ENCODE results near the gene EIF2B2. TPM values are rescaled to one million over a fixed set of nuclear protein-coding genes. Genes with fewer than 3 reads are reported as not detected.

The EIF2B2 gene
- total RNA-seq, result 10 to 100 TPM; 37.0 to 45.6 (median 37.9) TPM

GRCh38 chr14:75002392-75003249 is at the start of gene EIF2B2:
Gene EIF2B2, plus strand, starts transcription at chr14:75002921. Its CDS starts 70 bp downstream, at chr14:75002991.
- no peak for TF ChIP-seq POLR2A (IDR thresholded peaks at IDR 0.05)
- TF ChIP-seq CTCF (IDR thresholded peaks at IDR 0.05), result peak in 1 of 3 donors; percentile 36
- H3K4me3 ChIP-seq (ENCODE audit: low read depth, poor library complexity, severe bottlenecking), result peak within 1 kb of the TSS; percentile 81
- intact Hi-C loops (cut with DNase I; ENCODE audit: low total_unique reads), result no loop called here
- peak; percentile 98 to 100 for DNase-seq (ENCODE audit: low spot score in 2 of 2)
- WGBS, 2 donors, result 0 to 1% methylated on average over 45 to 46 of the region's 66 CpGs

GRCh38 chr14:74953686-74954085 is 49.0 kb upstream of the EIF2B2 start:
- TF ChIP-seq CTCF (IDR thresholded peaks at IDR 0.05) (no peak), POLR2A (IDR thresholded peaks at IDR 0.05) (no peak)
- 86 to 93% methylated on average over 5 of the region's 5 CpGs for WGBS, 2 donors
- H3K4me3 ChIP-seq (ENCODE audit: low read depth, poor library complexity, severe bottlenecking), result no peak overlapping the region
- DNase-seq (ENCODE audit: low spot score in 2 of 2), result no peak
- intact Hi-C loops (cut with DNase I; ENCODE audit: low total_unique reads), result loop anchor here (5.0 kb wide), 1 partner anchor 129 kb away; no protein-coding TSS in a partner anchor

GRCh38 chr14:74954232-74954946 is 48.3 kb upstream of the EIF2B2 start:
- no peak overlapping the region for H3K4me3 ChIP-seq (ENCODE audit: low read depth, poor library complexity, severe bottlenecking)
- TF ChIP-seq CTCF (IDR thresholded peaks at IDR 0.05) (no peak), POLR2A (IDR thresholded peaks at IDR 0.05) (no peak)
- DNase-seq (ENCODE audit: low spot score in 2 of 2), result no peak
- WGBS, 2 donors, result 36 to 42% methylated on average over 8 to 18 of the region's 18 CpGs
- intact Hi-C loops (cut with DNase I; ENCODE audit: low total_unique reads), result loop anchor here (5.0 kb wide), 1 partner anchor 128 kb away; no protein-coding TSS in a partner anchor

GRCh38 chr14:74954947-74955228 is 47.8 kb upstream of the EIF2B2 start:
- no peak for DNase-seq (ENCODE audit: low spot score in 2 of 2)
- WGBS, 2 donors, result 0 to 4% methylated on average over 3 of the region's 3 CpGs
- intact Hi-C loops (cut with DNase I; ENCODE audit: low total_unique reads), result loop anchor here (5.0 kb wide), 1 partner anchor 127 kb away; no protein-coding TSS in a partner anchor
- peak overlapping the region; percentile 51 for H3K4me3 ChIP-seq (ENCODE audit: low read depth, poor library complexity, severe bottlenecking)
- no peak for TF ChIP-seq POLR2A (IDR thresholded peaks at IDR 0.05)
- no peak for TF ChIP-seq CTCF (IDR thresholded peaks at IDR 0.05)

GRCh38 chr14:74955229-74956026 is 47.3 kb upstream of the EIF2B2 start, which contains the start of gene PGF:
Gene PGF, minus strand, starts transcription at chr14:74955597. Its CDS starts 355 bp downstream, at chr14:74955242.
- no peak for DNase-seq (ENCODE audit: low spot score in 2 of 2)
- peak within 1 kb of the TSS; percentile 51 for H3K4me3 ChIP-seq (ENCODE audit: low read depth, poor library complexity, severe bottlenecking)
- WGBS, 2 donors, result 2 to 3% methylated on average over 39 to 64 of the region's 73 CpGs
- intact Hi-C loops (cut with DNase I; ENCODE audit: low total_unique reads), result no loop called here
- TF ChIP-seq POLR2A (IDR thresholded peaks at IDR 0.05) (no peak), CTCF (IDR thresholded peaks at IDR 0.05) (no peak)

Measured in lower leg skin (tissue), 4 donors.